Femur (tissue), 1 donor: Measurements from ENCODE around the gene POLR2J.
"Not testable (repeated sequence)": the region's sequence is repeated elsewhere in the genome, so short reads cannot be mapped to it uniquely, and the experiment has no call there.

Experiments
- DNase-seq: peaks from one replicate; pipeline ENCODE4 v3.0.0-alpha.2; 2017

POLR2J gene

GRCh38 chr7:102478314-102479208, at the start of gene POLR2J:
POLR2J (minus strand) TSS chr7:102478922; CDS start chr7:102478860, 62 bp downstream.
- peak; percentile 91 for DNase-seq

- DNase-seq = not testable (repeated sequence)
These were observed 49.4 kb upstream of the POLR2J start for GRCh38 chr7:102527822-102528793.

GRCh38 chr7:102527182-102527581, 48.5 kb upstream of the POLR2J start:
- DNase-seq = not testable (repeated sequence)

DNA sequence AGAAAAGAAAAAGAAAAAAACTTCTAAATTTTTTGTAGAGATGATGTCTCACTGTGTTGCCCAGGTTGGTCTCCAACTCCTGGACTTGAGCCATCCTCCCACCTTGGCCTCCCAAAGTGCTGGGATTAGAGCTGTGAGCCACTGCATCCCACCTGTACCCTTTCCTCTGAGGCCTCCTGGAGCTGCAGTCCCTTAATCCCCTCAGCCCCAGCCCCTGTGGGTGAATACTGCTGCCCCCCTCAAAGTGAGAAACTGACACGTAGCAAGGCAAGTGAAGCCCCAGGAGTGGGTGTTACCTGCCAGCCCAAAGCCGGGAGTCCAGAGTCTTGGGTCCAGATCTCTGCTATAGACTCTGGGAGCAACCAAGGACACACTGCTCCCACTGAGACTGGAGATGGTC, 46.1 kb upstream of the POLR2J start:
- DNase-seq = not testable (repeated sequence)

- DNase-seq = not testable (repeated sequence)
These were observed 42.1 kb upstream of the POLR2J start for GRCh38 chr7:102520797-102521196.

DNA sequence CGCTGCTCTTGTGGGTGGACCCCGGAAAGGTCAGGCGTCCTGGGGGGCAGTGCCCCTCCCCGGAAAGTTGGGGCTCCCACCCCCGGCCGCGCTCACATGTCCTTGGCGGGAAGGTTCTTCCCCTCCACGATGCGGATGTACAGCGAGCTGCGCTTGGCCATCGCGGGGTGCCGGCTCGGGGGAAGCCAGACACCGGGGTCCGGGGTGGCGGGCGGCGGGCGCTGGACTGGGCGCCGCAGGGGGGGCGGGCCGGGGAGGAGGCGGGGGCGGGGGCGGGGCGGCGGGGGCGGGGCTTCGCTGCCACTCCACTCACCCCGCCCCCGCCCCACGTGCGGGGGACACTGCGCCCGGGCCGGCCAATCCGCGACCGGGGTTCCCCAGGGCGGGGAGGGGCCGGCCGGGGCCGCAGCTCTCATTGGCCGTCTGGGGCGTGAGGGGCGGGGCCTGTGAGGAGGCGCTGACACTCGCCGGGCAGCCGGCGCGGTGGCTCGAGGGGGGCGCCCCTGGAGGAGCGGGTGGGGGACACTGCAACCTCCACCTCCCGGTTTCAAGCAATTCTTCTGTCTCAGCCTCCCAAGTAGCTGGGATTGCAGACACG, 38.9 kb upstream of the POLR2J start, which contains the start of gene RASA4B:
RASA4B (minus strand) TSS at position 228 of the 598 bp plus-strand sequence; CDS start at position 161, 67 bp downstream.
- peak; percentile 22 for DNase-seq

DNA sequence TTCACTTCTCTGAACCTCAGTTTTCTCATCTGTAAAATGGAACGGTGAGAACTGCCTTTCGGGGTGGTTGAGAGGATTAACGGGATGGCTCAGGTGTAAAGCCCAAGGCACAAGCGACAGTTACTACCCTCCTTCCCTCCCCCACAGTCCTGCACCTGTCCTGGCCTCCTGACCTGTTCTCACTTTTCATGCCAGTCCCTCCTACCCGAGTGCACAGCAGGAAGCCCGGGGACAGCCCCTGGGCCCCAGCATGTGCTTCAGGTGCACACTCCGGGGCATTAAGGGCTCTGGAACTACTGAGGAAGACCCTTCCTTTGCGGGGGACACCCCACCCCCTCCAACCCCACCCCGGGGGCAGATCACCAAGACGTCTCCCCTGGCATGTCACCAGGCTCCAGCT, 38.2 kb upstream of the POLR2J start:
- not testable (repeated sequence) for DNase-seq

DNA sequence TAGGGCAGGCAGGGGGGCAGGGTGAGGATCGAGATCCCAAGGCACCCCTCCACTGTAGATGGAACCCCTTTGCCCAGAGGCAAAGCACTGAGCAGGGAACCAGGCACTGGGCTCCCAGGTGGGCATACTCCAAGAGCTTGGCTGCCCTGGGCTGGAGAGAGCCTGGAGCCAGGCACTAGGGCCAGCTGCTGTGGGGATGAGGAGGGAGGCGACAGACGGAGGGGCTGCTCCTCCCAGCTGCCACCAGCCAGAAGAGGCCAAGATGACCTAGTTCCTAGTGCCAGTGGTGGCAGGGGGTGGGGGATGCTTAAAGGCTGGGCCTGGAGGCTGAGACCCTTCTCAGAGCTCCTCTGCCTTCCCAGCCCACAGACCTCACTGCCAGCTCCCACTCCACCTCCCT, 37.2 kb upstream of the POLR2J start:
- not testable (repeated sequence) for DNase-seq

DNA sequence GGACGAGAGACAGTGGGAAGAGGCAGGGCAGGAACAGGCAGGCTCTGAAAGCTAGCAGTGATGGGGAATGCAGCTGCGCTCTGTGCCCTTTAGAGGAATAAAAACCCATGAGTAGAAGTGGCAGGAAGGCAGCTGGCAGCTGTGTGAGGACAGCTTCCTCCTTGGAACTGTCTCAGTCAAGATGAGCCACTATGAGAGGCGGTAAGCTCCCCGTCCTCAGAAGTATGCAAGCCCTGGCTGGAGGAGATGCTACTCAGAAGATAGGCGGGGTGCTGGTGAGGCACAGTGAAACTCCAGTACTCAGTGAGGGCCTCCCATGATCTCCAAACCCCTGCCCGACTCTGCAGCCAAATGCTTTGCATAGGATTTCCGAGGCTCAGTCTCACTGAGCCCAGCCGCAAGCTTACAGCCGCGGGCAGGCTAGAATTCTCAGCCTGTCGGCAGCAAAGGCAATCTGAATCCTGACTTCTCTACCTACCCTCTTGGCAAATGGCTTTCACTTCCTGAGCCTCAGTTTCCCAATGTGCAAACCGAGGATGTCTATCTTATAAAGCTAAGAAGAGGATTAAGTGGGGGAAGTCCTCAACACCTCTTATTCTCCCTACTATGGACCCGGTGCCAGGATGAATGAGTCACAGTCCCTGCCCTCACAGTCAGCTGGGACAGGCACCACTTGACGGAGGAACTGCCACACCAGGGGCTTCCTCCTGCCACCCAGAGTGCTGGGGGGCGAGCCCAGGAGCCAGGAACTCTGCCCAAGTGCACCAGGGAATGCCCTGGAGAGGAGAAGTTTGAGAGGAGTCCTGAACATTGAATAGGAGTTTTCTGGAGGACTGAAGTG, 36.4 kb upstream of the POLR2J start:
- not testable (repeated sequence) for DNase-seq

GRCh38 chr7:102512642-102513221, 34.0 kb upstream of the POLR2J start:
- peak; percentile 83 for DNase-seq

- not testable (repeated sequence) for DNase-seq
These were observed 33.3 kb upstream of the POLR2J start for GRCh38 chr7:102511860-102512522.

DNA sequence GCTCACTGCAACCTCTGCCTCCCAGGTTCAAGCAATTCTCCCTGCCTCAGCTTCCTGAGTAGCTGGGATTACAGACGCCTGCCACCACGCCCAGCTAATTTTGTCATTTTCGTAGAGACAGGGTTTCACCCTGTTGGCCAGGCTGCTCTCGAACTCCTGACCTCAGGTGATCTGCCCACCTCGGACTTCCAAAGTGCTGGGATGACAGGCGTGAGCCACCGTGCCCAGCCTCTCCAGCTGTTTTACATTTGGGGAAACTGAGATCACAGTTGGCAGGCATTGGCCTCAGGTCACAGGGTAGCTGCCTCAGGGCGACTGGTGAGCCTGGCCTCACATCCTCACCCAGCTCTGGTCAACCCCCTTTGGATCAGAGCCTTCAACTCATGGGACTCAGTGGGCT, 31.9 kb upstream of the POLR2J start:
- DNase-seq = not testable (repeated sequence)

- not testable (repeated sequence) for DNase-seq
These were observed 28.8 kb upstream of the POLR2J start for GRCh38 chr7:102507410-102508088.

DNA sequence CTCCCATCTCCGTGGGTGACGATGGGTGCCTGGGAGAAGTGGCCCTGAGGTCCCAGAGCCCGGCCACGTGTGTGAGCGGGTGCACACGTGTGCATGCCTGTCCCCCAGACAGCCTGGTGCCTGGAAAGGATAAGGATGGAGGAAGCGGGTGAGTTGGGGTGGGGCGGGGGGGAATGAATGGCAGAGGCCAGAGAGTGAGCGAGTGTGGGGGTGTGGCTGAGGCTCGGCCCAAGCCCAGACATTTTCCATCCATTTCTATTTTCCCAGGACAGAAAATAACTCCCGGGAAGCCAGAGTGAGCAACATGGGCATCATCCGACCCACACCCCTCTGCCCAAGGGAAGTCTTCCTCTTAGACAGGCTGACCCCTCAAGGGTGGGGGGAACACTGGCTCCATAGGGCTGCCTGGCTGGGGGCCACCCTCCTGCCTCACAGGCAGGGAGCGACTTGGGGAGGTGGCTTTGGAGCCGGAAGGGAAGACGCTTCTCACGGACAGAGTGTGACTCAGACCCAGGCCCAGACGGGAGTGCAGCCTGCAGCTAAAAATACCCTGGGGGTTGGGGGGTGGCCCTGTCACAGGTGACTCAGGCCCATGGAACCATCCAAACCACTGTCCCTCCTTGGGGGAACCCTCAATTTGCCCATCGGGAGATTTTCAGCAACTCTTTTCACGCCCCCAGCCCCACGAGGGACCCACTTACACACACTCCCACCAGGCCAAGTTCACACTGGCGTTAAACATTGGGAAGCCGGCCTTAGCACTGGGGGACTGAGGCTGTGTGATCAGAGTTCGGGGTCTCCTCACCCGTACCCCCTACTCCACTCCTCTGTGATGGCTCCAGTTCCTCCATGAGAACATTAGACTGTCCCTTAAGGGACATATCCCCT, 26.8 kb upstream of the POLR2J start:
- not testable (repeated sequence) for DNase-seq

- DNase-seq = not testable (repeated sequence)
These were observed 24.4 kb upstream of the POLR2J start for GRCh38 chr7:102503141-102503540.

GRCh38 chr7:102498321-102498720, 19.6 kb upstream of the POLR2J start:
- not testable (repeated sequence) for DNase-seq

- DNase-seq = not testable (repeated sequence)
These were observed 18.6 kb upstream of the POLR2J start for GRCh38 chr7:102497308-102497707.

DNA sequence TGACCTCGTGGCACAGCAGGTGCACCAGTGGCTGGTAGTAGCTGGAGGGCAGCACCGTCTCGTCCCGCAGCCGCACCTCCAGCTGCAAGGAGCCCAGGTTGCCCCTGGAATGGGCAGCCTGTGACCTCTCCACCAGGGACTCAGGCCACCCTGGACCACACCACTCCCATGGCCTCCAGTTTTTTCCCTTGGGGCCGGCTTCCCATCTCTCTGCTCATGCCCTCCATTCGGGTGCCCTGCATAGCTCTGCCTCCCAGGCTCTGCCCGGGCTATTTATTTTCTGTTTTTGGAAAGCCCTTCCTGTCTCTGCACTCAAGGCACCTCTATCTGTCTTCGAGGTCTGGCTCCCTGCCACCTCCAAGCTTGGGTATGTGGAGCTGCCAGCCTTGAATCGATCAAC, 18.1 kb upstream of the POLR2J start:
- DNase-seq = peak; percentile 8
